UCSD-AML1 (cell line): ENCODE data around the gene STK11.
"Not testable (repeated sequence)": the region's sequence is repeated elsewhere in the genome, so short reads cannot be mapped to it uniquely, and the experiment has no call there.

Source experiments
- DNase-seq: peaks from one replicate; lab custom pipeline; 2025; ENCODE audit not compliant: unreplicated experiment; lab: John Stamatoyannopoulos, UW

STK11 gene

DNA sequence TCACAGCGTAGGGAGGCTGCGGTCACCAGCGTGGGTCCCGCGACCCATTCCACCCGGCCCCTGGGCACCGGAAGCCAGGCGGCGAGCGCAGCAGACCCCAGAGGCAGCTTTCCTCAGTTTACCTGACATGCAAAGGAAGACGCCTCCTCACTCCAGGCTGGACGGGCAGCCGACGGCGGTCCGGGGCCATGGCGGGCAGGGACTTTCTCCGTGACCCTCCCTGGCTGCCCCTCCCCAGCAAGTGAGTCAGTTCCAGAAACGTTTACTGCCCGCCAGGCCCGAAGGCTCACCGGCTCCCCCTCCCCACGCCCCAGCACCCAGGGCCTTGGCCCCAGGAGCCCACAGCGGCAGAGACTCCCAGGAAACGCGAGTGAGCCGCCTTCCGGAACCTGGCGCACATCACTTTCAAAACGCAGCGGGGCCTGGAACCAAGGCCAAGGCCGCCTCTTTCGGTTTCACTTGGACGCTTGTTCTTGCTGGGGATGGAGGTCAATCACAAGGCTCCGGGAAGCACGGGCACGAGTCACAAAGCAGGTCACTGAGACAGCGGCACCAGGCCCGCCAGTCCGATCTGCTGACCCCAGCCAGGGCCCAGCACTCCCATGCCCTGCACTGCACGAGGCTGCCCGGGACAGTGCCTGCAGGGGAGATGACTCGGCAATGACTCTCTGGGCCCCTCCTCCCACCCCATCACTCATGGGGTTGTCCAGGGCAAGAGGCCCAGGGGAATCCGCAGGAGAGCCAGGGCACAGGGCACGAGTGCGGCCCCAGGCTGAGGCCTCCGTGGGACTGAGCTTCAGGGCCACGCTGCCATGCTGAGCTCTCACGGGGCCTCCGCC, 36.8 kb upstream of the STK11 start:
- DNase-seq: no peak

DNA sequence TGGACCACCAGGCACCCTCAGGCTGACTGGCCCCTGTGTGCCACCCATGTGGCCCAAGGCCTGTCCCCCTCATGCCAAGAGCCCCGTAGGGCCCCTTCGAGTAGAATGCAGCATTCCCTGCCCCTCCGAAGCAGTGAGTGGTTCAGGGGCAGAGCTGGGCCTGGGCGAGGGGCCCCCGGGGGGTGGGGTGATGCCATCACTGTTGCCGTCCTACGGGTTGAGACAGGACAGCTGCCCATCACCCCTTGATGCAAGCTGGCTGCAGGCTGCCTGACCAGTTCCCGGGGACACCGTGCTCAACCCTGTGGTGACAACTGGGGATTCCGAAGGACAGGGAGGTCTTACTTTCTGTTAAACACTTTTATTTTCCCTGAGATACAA, 36.2 kb upstream of the STK11 start:
- DNase-seq: no peak

DNA sequence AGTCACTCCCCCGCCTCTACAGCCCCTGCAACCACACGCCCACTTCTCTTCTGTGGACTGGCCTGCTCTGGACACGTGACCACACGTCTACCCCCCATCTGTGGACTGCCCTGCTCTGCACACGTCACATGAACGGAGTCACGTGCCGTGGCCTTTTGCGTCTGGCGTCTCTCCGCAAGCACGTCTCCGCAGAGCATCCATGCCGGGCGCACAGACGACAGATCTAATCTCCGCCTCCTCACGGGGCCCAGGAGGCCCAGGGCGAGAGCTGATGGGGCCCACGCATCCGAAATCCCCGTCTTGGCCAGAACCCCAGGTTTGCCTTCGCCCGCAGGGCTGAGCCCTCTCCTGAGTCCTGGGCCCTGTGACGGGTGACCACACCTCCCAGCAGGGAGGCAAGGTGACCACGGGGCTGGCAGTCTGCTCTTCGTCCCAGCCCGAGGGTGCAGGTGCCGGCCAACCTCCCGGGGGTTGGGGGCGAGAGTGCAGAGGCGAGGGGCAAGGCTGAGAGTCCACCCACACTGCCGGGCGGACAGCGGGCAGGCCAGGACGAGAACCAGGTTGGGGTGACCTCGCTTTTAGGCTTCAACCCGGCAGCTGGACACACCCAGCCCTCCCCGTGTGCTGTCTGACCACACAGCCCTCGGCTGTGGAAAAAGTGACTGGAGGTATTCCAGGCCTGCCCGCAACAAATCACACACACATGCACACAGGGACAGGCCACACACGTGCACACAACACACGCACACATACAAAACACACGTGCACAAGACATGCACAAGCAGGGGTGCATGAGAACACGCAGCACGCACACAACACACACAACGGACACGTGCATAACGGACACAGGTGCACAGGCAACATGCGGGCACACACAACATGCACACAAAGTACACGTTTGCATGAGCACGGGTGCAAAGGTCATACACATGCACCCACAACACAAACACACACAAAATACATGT, 35.4 kb upstream of the STK11 start:
- DNase-seq: no peak

DNA sequence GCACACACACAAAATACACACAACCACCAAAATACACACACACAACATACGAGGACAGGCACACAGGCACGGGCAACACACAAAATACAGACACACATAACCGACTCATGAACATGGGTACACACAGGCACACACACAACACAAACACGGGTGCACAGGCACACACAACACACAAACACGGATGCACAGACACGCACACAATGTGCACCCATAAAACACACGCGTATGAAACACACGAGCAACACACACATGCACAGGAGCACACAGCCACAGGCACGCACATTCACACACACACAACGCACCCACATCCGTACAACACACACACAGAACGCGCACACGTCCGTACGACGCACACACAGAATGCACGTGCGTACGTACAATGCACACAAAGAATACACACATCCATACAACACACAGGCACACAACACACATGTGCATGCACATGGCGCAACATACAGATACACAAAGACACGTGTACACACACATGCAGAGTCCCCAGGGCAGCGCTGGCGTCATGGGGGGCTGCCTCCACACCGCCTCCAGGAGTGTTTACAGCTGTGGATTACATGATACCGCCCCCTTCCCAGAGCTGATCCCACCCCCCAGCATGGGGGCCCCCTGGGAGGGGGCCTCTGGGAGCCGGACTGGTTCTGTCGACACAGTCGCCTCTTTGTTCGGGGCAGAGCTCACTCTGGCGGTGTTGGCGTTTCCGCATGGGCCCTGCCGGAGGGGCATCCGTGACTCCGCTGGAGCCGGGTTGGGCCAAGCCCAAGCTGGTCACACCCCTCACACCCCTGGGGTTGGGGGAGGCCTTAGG, 34.4 kb upstream of the STK11 start:
- DNase-seq: no peak

DNA sequence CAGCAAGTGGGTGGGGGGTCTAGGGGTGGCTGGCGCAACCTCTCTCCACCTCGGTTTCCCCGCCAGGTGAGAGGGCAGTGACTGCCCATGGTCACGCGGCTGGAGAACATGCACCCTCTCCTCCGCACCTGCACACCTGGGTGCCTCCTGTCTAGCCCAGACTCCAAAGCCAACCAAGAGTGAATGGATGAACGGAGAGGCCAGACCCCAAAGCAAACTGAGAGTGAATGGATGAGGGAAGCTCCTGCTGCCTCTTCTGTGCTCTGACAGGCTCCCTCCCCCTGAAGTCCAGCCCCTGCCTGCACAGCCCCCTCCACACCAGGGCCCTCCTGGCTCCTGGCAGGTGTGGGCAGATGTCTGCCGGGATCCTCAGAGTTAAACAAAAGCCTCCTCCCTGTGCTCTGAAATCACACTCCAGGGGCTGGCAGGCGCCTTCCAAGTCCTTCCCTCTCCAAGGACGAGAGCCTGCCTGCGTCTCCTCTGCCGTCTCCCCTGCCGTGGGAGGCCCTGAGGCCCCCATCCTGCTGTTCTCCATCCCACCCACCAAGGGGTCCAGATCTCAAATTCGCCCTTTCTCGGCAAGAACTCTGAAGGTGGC, 33.7 kb upstream of the STK11 start:
- DNase-seq: no peak

DNA sequence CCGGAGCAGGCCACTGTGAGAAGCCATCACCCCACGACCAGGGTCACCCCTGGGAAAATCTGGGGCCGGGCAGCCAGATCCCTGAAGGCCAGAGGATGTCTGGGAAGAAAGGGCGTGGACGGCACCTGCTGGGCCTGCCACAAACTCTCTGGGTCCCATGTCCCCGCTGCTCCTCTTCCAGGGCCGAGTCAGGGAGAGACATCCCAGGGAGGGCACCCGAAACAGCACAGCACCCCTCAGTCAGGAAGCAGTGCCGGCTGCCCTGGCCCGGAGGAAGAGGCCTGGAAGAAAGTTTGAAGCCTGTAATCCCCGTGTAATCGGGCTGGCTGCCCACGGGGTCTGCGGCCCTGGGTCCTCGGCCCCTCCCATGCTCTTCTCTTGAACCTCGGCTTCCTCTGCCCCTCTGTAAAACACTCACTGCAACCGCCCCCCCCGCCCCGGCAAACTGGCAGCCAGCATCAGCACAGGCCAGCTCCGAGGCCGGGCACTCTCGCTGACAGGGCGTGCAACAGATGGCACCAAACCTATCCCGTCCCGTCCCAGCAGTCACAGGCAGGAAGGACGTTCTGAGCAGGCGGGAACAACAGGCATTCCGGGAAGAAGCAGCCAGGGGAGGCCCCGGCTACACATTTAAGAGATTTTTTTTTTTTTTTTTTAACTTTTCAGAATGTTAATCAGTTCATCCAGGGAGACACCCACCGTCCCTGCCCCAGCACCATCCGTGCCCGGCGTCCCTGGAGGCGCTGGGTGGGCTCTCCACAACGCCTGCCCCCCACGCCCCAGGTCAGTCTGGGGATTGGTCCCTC, 33.0 kb upstream of the STK11 start:
- no peak for DNase-seq

DNA sequence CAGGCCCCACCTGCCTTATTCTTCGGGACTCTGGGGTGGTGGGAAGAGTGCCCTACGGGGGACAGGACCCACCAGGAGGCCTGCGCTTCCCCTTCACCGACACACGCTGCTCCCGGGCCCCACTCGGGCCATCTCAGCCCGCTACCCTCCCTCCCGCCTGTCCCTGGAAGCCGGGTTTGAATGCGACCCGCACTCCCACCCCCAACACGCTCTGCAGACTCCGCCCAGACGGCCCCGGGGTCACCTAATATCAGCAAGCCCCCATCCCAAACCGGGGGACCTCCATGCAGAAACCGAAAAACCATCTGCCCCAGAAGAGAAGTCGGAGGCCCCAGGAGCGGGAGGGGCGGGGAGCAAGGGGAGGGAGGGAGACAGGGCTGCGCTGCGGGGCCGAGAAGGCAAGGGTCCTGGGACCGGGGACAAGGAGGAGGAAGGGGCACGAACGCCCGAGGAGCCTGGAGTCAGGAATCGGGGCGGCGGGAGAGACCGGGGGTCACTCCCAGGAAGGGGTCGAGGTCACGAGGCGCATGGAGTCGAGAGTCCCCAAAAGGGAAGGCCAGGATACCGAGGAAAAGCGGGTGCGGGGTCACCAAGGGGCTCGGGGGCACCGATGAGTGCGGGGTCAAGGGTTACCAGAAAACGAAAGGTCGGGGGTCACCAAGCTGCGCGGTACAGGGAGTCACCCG, 32.3 kb upstream of the STK11 start:
- DNase-seq: no peak

DNA sequence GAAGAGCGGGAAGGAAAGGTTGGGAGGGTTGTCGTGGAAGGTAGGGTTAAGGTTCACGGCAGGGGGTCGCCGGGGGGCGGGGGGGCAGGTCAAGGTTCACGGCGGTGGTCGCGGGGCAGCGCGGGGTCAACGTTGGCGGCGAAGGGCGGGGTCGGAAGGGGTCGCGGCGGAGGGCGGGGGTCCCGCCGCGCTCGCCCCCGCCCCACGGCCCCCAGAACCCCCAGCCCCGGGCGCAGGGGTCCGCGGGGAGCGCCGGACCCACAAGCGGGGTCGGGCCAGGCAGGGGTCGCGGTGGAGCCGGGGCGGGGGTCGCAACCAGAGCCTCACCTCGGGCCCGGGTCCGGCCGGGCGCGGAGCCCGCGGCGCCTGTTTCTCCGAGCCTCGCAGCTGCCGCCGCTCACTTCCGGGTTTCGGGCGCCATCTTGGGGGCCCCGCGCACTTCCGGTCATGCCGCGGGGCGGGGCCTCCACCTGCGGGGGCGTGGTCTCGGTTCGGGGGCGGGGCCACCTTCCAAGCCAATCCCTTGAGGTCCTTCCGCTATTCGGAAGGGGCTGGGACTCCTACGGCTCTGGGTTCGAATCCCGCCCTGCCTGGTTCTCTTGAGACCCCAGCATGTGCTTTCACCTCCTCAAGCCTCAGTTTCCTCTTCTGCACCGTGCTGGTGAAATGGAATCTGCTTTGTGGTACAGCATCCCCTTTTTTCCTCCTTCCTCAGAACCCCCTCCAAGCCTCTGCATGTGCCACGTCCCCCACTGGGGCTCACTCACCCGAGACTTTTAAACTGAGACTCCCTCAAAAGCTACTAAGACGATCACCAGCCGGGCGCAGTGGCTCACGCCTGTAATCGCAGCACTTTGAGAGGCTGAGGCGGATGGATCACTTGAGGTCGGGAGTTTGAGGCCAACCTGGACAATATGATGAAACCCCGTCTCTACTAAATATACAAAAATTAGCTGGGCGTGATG, 31.5 kb upstream of the STK11 start, which contains the start of gene SBNO2:
SBNO2 (minus strand) TSS at position 424 of the 965 bp plus-strand sequence. CDS start 19,992 bp downstream, outside the sequence.
- DNase-seq: peak; percentile 93

DNA sequence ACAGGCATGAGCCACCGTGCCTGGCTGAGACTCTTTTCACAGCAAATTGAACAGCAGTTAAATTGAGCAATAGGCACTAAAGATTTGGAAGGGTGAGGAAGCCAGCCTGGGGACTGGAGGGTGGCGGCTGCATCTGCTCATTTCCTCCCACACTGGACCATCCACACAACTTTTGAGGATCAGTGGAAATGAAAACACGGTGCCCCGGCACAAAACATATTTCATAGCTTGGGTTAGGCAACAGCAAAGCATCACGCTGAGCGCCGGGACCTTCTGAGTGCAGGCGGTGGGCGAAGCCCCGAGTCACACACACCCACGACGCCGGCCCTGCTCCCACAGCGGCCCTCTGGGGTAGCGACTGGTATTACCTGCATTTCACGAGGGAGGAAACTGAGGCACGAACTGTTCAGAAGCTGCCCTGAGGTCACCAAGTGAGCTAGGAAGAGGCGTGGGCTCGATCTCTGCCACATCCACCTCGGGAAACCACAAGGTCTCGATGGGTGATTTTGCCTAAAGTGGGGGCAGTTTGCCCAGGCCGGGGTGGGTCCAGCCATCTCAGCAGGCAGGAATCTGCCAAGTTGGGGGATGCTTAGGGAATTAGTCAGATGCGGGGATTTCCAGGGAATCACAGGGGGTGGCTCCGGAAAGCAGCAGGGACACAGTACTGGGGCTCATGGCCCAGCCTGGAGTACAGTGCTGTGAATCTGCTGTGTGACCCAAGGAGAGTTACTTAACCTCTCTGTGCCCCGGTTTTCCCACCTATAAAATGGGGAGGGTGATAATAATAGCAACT, 28.1 kb upstream of the STK11 start:
- no peak for DNase-seq

DNA sequence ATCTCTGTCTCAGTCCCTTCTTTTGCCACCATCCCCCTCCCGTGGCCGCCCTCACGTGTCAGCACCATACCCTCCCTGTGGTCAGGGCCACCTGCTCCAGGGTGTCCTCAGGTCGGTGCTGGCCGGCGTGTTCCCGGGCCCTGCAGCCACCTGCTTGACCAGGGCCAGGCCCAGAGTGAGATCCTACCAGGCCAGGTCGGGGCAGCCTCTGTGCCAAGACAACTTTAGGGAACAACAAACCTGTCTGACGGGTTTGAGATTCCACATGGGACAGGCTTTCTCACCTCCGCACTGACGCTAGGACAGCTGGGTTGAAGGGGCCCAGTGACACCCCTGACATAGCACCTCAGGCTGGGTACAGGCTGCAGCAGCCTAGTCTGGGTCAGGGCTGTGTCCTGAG, 24.0 kb upstream of the STK11 start:
- DNase-seq: no peak

DNA sequence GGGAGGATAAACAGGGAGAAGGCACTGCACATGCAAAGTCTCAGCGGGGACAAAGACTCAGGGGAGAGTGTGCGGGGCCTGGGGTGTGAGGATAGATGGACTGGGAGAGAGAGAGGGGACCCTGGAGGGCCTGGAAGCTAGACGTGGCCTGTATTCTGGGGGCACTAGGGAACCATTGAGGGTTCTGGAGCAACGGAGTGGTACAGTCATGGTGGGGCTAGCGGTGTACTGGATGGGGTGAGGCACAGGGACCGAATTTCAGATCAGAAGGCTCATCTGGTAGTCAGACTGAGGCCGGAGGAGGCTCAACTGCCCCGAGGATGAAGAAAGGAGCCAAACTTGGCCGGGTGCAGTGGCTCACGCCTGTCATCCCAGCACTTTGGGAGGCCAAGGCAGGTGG, 23.5 kb upstream of the STK11 start:
- DNase-seq: no peak

DNA sequence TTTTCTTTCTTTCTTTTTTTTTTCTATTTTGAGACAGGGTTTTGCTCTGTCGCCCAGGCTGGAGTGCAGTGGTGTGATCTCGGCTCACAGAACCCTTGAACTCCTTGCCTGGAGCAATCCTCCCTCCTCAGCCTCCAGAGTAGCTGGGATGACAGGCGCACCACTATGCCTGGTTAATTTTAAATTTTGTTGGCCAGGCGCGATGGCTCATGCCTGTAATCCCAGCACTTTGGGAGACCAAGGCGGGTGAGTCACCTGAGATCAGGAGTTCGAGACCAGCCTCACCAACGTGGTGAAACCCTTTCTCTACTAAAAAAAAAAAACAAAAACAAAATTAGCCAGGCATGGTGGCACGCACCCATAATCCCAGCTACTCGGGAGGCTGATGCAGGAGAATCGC, 22.9 kb upstream of the STK11 start:
- DNase-seq: no peak

DNA sequence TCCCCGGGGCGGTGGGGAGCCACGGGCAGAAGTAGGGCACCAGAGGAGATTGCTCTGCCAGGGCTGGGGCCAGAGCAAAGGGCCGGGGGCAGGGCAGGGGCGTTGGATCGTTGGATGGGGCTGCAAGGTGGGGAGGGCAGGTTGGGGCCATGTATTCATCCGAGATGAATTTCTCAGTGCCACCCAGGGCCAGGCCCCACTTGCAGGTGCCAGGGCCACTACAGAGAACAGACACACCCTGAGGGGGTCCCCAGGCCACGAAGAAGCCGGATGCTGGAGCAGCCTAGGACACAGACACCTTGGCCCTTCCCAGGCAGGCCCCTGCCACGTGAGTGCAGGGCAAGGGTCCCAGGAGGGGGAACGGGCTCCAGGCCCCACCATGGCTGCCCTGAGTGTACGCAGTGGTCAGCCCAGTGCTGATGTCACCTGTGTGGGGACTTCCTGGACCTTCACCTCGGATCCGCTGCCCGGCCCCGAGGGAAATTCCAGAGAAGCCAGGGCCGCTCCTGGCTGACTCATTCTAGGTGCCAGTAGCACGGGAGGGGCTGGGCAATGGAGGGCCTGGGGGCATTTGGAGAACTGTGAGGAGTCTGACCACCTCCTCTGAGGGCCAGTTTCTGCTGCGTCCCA, 21.9 kb upstream of the STK11 start:
- DNase-seq: no peak

DNA sequence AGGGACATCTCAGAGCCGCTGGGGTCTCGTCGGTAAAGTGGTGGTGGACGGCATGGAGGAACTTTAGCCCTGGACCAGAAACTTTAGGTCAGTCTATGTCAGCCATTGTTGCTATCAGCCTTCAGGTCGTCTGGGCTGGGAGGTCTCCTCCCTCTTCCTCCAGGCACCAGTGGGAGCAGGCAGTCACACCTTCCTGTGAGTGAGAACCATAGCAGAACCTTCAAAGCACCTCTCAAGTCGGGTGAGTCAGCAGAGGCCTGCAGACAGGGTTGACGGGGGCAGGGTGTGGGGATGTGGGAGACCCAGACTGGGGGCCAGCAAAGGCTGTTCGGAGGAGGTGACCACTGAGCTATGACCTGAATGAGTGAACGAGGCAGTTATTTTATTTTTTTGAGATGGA, 16.2 kb upstream of the STK11 start:
- peak; percentile 45 for DNase-seq

DNA sequence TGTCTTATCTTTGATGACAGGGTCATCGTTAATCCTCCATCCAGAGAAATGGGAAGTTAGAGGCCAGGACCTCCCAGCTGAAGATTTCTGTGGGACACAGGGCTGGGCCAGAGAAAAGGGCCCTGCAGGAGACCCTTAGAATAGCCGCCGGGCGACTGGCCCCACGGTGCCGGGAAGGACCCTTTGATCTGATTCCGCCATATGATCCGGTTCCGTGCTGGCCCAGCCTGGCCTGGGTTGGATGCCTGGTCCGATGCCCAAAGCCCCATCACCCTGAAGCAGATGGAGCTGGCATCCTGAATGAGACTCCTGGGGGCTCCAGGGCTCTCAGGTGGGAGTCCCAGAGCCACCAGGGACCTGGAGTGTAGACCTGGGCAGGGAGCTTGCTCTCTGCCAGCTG, 6.0 kb upstream of the STK11 start:
- no peak for DNase-seq

DNA sequence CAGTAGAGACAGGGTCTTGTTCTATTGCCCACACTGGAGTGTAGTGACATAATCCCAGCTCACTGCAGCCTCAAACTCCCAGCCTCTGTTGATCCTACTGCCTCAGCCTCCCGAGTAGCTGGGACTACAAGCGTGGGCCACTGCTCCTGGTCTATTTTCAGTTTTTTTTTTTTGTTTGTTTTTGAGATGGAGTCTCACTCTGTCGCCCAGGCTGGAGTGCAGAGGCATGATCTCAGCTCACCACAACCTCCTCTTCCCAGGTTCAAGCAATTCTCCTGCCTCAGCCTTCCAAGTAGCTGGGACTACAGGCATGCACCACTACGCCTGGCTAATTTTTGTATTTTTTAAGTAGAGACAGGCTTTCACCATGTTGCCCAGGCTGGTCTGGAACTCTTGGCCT, 5.0 kb upstream of the STK11 start:
- not testable (repeated sequence) for DNase-seq
